ENCODE measurements around the gene TCP11L2.
A peak's percentile ranks its signal among the peaks of the same experiment; 100 is the strongest.
"Not testable (repeated sequence)": the region's sequence is repeated elsewhere in the genome, so short reads cannot be mapped to it uniquely, and the experiment has no call there.

Gene TCP11L2

DNA sequence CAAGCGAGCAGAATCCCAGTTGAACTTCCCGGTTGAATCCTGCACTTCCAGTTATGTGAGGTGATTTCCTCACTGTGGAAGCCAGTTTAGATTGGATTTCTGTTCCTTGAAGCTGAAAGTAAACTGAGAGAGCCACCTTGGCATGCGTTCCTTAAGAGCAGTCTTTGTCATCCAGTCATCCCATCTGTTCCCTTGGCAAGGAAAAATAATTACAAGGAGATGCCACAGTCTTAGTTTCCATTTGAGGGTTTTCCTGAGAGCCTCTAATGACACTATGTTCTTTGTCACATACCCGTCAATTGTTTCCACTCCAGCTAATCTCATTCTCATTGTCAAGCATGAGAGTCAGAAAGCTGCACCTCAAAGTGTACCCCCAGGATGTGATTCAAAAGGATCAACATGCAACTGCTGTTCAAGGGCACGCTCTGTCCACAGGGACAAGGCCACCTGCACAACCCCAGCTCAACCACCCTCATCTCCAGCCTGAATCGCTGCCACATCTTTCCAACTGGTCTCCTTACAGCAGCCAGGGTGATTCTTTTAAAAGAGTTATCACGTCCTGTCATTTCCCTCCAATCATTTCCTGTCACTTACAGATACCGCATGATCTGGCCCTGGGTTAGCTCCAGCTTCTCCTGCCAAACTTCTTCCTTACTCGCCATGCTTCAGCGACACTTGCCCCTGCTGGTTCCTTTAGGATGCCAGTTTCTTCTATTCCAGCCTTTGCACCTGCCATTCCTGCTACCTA is 18.0 kb upstream of the TCP11L2 start:
- no peak for DNase-seq (ENCODE audit: low read depth in 3 of 3)

DNA sequence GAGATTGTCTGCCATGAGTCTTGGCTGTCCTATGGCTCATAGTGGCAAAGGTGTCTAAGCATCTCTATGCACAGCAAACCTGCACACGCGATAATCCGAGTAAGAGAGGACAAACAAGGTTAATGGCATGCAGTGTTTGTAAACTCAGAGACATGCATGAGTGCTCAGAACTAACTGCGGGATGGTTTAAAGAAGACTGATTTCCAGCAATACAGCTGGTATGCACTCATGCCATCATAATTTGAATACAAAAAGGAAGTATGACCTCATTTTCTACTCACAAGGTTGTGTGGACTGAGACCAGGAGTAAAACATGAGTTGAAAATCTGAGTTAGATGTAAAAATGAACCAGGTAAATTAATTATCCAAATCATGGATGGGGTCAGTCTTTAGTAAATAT is 16.6 kb upstream of the TCP11L2 start:
- DNase-seq (ENCODE audit: low read depth in 3 of 3): no peak

DNA sequence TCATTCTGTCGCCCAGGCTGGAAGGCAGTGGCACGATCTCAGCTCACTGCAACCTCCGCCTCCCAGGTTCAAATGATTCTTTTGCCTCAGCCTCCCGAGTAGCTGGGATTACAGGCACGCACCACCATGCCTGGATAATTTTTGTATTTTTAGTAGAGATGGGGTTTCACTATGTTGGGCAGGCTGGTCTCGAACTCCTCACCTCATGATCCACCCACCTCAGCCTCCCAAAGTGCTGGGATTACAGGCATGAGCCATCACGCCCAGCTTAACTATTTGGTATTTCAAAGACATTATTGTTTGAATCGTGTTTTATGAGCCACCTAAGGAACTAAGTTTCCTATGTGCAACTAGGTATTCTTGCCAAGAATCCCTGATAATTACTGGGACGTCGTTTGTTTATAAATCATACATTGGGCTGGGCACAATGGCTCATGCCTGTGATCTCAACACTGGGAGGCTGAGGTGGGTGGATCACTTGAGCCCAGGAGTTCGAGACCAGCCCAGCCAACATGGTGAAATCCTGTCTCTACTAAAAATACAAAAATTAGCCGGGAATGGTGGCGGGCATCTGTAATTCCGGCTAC is 15.9 kb upstream of the TCP11L2 start:
- DNase-seq (ENCODE audit: low read depth in 3 of 3): not testable (repeated sequence)

DNA sequence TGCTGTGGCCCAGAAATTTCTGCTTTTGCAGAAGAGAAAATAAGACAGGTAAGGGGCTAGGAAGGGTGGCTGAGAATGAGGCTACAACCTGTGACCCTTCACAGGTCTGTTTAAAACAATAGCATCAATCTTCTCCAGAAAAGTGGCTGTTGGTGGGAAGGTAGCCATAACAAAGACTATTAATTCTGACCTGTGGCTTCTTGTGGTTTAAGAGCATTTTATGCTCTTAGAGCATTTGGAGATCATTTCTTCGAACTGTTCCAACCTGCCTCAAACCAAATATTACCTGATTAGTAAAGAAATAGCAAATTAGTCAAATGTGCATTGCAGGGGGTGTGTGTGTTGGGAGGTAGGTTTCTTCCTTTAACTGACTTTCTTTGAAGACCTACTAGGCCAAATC is 15.2 kb upstream of the TCP11L2 start:
- DNase-seq (ENCODE audit: low read depth in 3 of 3): no peak

DNA sequence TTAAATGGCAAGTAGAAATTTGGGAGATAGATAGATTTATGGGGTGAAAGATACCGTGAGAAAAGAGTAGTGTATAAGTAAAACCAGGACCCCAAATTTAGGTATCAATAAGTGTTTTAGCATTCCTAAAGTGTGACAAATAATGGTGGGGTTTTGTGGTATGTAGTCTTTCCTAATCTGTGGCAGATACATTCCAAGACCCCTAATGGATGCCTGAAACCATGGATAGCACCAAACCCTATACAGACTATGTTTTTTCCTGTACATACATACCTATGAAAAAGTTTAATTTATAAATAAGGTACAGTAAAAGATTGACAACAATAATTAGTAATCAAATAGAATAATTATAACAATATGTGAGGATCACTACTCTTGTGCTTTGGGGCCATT is 14.4 kb upstream of the TCP11L2 start:
- DNase-seq (ENCODE audit: low read depth in 3 of 3): no peak

DNA sequence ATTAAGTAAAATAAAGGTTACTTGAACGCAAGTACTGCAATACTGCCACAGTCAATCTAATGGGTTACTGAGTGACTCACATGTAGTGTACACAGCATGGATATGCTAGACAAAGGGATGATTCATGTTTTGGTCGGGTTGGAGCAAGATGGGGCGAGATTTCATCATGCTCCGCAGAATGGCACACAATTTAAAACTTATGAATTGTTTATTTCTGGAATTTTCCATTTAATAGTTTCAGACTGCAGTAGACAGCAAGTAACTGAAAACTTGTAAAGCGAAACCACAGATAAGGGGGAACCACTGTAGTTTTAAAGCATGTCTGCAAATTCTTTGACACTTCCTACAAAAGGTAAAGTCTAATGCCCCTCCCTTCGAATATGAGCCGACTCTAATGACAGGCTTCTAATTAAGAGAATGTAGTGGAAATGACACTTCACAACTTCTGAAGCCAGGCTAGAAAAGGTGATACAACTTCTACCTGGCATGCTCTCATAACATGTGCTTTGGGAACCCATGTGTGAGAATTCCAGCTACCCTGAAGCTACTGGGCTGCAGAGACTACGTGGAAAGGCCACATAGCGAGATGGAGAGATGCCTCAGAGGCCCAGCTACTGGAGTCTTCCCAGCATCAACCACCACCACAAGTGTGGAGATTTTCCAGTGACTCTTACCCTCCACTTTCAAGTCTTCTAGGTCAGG is 13.9 kb upstream of the TCP11L2 start:
- DNase-seq (ENCODE audit: low read depth in 3 of 3): peak in 2 of 3 experiments; percentile 13 to 25

DNA sequence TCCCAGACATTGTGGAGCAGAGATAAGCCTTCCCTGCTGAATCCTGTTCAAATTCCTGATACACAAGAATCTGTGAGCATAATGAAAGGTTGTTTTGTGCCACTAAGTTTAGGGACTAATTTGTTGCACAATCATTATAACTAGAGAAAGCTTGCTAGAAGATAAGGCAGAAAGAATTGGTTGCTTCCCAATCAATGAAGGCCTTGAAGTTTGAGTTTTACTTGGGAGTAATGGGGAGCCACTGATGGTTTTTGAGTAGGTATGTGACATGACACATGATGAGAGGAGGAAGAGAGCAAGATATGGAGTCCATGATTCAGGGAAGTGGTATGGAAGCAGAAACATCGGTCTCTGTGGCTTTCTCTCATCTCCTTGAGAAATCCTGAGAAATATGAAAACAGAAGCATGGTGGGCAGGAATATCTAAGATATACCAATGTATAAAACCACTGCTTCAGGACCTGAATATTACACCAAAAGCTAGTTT is 13.3 kb upstream of the TCP11L2 start:
- no peak for DNase-seq (ENCODE audit: low read depth in 3 of 3)

DNA sequence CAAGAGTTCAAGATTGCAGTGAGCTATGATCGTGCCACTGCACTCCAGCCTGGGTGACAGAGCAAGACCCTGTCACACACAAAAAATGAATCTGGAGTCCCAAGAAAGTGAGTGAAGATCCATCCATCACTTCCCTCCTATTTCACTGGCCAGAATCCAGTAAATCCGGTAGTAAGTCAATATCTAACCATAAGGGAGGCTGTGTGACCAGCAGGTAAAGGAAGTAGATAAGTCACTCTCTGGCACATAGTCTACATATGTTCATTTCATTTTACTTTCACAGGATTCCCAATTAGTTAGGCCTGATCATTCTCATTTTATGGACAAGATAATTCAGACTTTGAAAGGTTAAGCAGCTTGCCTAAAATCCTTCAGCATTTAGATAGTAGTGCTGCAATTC is 11.9 kb upstream of the TCP11L2 start:
- DNase-seq (ENCODE audit: low read depth in 3 of 3): no peak

DNA sequence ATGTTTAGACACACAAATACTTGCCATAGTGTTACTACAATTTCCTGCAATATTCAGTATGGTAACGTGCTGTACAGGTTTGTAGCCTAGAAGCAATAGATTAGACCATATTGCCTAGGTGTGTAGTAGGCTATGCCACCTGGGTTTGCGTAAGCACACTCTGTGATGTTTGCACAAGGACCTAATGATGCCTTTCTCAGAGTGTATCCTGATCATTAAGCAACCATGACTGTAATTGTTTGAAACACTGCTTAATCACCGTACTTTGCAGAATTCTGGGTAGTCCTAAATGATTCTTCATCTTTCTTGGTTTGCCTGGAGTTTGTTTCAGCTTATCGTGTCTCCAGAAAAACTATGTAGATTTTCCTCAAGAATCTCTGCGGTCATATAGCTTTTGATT is 11.2 kb upstream of the TCP11L2 start:
- DNase-seq (ENCODE audit: low read depth in 3 of 3): no peak

DNA sequence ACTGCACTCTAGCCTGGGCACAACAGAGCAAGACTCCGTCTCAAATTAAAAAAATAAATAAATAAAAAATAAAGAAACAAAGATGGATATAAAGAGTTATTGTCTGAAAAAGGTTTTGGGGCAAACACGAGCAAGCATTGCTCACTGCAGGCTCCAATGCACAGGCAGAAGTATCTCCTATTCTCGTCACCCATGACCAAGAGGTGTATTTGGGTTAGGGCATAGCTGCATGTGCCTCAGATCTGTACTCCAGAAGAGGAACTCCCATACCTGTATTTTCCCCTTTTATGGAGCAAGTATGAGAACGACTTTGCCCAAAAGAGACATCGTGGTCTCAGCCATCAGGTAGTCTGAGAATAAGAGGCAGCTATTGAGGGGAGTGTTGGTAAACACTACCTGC is 10.2 kb upstream of the TCP11L2 start:
- DNase-seq (ENCODE audit: low read depth in 3 of 3): no peak

DNA sequence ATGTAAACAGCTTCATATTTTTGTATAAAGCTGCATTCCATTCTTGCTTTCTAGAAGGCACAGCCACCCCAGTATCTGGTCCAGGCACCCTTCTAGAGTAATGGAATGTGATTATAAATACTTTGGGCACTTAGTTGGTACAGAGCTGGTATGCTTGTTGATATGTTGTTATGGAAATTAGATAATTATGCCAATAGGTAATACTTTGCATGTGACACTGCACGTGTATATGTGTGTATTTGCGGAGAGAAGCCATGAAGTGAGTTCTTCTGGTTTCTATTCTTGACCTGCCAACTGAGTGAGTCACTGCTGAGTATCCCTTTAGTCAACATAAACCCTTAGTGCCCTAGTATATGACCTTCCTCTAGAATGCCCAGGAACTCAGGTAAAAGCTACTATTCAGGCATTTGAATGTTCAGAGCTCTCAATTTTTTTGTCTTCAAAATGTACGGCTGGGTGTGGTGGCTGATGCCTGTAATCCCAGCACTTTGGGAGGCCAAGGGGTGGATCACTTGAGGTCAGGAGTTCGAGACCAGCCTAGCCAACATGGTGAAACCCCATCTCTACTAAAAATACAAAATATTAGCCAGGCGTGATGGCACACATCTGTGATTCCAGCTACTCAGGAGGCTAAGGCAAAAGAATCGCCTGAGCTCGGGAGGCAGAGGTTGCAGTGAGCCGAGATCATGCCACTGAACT is 6.2 kb upstream of the TCP11L2 start:
- DNase-seq (ENCODE audit: low read depth in 3 of 3): no peak

DNA sequence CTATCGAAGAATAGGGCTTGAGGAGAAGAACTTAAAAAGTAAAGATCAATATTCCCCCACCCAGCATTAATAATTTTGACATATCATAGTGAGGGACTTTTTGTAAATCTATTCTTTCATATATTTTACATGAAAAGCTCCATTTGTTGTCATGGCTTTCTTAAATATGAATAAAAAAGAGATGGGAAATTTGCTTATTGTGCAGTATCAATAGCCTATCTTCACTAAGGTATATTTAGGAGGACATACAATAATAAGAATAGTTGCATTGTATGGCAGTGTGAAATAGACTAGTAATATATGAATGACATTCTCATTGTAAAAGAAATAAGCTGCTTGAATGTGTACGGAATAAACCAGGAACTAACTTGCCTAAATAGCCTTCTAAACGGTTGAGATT is 5.5 kb upstream of the TCP11L2 start:
- no peak for DNase-seq (ENCODE audit: low read depth in 3 of 3)

DNA sequence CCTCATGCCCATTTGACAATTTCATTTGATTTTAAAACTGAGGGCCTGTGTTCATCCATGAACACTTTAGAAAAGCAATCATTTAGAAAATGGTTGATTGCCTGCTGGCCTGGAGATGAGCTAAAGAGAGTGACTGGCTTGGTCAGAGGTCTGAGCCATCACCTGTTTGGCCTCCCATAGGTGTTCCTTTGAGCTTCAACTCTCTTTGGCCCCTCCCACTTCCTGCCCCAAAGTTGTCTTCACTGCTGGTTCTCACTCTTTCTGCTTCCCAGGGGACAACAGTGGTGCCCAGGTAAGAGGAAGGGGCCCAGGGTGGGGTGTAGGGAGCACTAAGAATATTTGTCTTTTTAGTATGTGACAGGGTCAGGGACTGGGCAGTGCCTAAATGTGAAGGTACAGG is 4.9 kb upstream of the TCP11L2 start:
- no peak for DNase-seq (ENCODE audit: low read depth in 3 of 3)

DNA sequence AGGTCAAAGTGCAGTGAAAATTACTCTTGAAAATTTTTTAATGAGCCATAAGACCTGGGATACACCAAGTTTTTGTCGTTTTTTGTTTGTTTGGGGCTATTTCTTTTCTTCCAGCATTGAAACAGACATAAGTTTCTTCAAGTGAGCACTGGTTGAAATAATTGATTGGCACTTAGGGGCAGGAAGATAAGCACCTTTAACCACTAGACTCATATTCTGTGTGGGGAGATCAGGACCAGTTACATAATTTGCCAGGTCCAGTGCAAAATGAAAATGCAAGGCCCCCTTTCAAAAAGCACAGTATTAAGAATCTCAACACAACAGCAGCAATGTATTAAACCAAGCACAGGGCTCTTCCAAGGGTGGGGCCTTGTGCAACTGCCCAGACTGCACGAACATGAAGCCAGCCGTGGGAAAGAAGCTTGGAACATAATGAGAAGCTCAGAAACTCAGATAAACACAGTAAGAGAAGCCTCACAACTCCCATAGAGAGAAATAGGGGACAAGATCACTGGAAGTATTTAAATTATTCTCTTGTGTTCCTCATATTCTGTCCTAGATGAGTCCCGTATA is 3.2 kb upstream of the TCP11L2 start:
- DNase-seq (ENCODE audit: low read depth in 3 of 3): no peak

DNA sequence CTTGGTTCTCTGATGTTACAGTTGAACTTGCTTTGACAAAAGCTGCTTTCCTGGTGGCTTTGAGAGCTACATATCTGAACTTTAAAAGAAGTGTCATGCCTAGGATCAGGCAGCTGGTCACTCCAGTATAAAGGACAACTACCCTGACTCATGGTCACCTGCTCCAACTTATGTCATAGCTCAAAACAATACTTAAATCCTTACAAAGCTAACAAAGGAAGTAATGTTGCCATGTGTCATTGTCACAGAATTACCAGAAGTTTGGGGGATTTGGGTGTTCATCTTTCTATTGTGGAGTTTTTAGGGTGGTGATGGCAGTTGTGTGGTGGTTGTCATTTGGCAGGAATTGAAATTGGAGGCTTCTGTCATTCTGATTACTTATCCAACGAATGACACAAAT is 1.8 kb upstream of the TCP11L2 start:
- no peak for DNase-seq (ENCODE audit: low read depth in 3 of 3)

DNA sequence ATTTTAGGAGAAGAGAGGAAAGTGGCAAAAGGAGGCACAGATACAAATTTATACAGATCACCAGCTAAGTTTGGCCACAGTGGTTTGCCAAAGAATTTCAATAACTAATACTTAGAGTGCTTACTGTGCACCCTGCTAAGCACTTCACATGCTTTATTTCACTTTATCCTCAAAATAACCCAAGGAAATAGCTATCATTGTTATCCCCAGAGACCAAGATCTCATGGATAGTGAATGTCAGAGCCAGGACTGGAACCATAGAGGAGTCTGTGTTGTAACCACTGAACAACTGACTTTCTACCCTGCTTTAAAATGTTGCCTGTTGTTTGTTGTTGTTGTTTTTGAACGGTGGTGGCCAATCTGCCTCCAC is 1.3 kb upstream of the TCP11L2 start:
- no peak for DNase-seq (ENCODE audit: low read depth in 3 of 3)

DNA sequence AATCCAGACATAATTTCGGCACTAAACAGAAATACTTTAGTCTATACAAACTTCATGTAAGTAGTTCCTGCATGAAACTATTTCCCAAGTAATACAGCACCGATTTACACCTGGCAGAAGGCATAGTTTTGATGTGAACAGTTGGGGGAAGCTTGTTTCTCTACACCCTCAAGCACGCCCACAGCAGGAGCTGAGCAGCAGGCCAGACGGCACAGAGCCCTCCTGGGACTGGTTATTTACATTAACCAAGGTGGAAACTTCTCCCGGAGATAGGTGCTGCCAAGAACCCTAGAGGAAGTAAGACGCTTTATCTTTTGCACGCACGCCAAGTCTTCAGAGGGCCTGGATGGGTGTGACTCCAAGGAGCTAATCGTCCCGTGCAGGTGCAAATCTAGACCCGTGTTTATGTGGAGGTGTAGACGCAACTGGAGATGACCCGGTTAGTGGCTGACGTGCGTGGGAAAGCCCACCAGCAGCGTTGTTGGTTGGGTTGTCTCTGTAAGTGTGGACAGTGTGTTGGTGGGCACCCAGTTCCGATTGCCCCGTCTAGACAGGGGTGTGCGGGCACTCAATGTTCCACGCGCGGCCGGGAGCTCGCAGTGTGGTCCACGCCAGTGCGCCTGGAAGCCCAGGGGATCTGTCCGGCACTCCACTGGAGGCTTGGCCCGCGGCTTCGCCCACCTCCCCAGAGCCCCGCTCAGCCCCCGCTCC is 767 bp upstream of the TCP11L2 start:
- DNase-seq (ENCODE audit: low read depth in 3 of 3): peak in 2 of 3 experiments; percentile 22 to 33

DNA sequence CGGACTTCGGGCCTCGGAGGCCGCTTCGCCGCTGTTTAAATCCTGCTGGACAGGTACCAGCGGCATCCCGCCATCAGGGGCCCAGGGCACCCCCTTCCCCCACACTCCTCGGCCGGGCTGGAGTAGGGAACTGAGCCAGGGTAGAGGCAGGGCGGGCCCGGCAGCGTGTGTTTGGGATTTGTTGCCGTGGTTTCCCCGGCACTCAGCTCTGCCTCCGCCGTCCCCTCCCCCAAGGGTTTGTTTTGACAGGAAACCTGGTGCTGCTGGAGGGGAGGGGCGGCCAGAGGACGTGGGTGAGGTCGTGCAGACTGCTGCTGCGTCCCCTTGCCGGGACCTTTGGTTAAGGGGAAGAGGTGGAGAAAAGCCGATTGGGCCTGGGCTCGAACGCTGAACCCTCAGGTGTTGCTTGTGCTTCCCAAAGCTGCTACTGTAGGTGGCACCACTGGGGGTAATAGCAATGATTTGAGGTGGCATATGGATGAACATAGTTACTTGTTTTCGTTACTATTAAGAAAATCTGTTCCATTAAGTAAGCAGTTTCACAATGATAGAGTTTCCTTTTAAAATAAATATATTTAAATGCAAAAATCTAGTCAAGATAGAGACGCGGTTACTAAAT is 778 bp downstream of the TCP11L2 start:
- peak; percentile 55 to 72 (median 65) for DNase-seq (ENCODE audit: low read depth in 3 of 3)

DNA sequence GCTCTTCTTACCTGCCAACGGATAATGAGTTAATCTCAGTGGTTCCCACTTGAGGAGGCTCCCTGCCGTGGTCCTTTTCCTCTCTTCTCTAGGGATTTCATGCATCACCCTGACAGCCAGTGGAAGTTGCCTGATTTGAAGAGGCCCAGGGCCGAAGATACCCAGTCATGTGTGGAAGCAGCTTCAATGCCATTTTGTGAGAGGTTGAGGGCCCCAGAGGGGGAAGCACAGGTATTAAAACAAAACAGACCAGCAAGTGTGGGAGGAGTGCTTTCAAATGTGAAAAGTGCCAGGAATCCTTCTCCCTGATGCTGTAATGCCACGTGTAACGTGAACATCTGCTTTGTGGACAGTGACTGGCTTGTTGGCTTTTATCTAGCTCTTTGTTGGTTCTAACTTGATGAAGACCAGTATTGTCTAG is 1.5 kb downstream of the TCP11L2 start:
- DNase-seq (ENCODE audit: low read depth in 3 of 3): no peak

DNA sequence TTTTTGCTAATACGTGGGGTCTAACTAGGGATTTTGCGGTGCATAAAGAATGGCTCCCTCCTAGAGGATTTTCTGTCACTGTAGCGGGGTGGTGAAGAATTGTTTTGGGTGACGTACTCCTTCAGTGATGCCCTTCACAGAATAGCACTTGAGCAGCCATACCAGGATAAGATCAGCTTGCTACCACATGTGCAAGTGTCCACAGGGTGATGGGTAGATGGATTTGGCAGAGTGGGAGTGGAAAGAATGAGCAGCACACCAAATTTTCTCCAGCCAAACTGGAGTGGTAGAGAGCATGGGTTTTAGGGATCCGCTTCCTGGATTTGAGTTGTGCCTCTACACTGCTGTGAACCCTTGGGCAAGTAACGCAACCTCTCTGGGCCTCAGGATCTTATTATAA is 2.3 kb downstream of the TCP11L2 start:
- no peak for DNase-seq (ENCODE audit: low read depth in 3 of 3)

DNA sequence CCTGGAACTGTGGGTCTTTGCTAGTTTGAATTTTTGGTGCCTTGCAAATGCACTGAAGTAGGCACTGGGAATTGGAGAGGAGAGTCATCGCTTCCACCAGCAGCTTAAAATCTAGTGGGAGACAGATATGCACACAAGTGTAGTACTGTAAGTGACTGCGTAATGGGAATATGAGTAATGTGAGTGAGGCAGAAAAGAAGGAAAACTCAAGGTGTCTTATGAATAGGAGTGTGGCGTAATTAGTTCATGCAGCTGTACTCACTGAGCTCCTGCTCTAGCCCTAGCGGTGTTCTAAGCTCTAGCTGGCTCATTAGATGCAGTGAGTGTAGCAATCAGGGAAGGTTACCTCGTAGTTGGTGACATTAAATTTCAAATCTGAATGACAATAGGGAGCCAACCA is 2.8 kb downstream of the TCP11L2 start:
- no peak for DNase-seq (ENCODE audit: low read depth in 3 of 3)
